HG02884 (cell line): Measurements from ENCODE around the gene DUSP14.

ENCODE experiments used
- ATAC-seq: cut with Tn5 transposase; IDR thresholded peaks from one replicate; pipeline ENCODE4 v1.9.1; 2021; ENCODE audit warnings: mild to moderate bottlenecking, moderate library complexity; ENCODE audit not compliant: unreplicated experiment

DUSP14 gene

GRCh38 chr17:37555386-37555785, 65.7 kb downstream of the DUSP14 start:
- ATAC-seq = no peak

- no peak for ATAC-seq
Measured at GRCh38 chr17:37557482-37557881, 67.8 kb downstream of the DUSP14 start.

GRCh38 chr17:37558299-37558698, 68.6 kb downstream of the DUSP14 start:
- no peak for ATAC-seq

GRCh38 chr17:37562016-37562745, 72.5 kb downstream of the DUSP14 start:
- no peak for ATAC-seq
